HUES48 (cell line): ENCODE measurements around the gene IL1RAPL2.

Source experiments
- H3K27ac ChIP-seq: one replicate; pipeline ENCODE4 v1.7.0; 2013; ENCODE audit warnings: low read depth, low read length, inconsistent platforms
- H3K27me3 ChIP-seq: 2 replicates; pipeline ENCODE4 v1.6.1; 2013; ENCODE audit warnings: mild to moderate bottlenecking, low read length; ENCODE audit not compliant: control insufficient read depth, insufficient read depth
- H3K36me3 ChIP-seq: 2 replicates; pipeline ENCODE4 v1.6.1; 2013; ENCODE audit warnings: low read length; ENCODE audit not compliant: control insufficient read depth, insufficient read depth
- H3K4me1 ChIP-seq: 2 replicates; pipeline ENCODE4 v1.6.1; 2013; ENCODE audit warnings: mild to moderate bottlenecking, low read length; ENCODE audit not compliant: control insufficient read depth, insufficient read depth
- H3K4me3 ChIP-seq: 2 replicates; pipeline ENCODE4 v1.5.1; 2013; ENCODE audit warnings: mild to moderate bottlenecking, low read depth, low read length
- H3K9ac ChIP-seq: 2 replicates; pipeline ENCODE4 v1.6.1; 2013; ENCODE audit warnings: mild to moderate bottlenecking, low read depth, low read length, moderate library complexity
- H3K9me3 ChIP-seq: 2 replicates; pipeline ENCODE4 v1.6.1; 2013; ENCODE audit warnings: low read length; ENCODE audit not compliant: control insufficient read depth, insufficient read depth

The IL1RAPL2 gene

DNA sequence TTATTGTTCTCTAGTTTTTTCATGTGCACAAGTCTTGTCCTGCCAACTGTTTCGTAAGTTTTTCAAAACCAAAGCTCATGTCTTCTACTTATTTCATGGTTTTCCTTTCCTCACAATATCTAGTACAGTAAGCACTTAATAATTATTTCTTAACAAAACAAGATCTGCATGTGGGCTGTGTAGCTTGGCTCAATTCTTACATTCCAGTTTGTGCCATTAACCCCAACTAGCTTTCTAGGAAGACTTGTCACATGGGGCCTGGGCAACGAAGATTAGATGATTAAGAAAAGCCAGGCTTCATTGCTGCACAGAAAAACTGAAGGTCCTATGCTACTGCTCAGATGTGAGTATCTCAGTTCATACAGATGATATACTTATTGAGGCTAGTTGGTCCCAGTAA is 809.8 kb downstream of the IL1RAPL2 start:
- Histone ChIP-seq H3K27me3 (no peaks in the 10 kb centered on the region), H3K36me3 (no peaks in the 10 kb centered on the region), H3K4me3 (no peak overlapping the region), H3K9me3 (no peaks in the 10 kb centered on the region), H3K4me1 (no peaks in the 10 kb centered on the region; the same call in 1 of the 2 replicates), H3K27ac (no peak overlapping the region), H3K9ac (no peak overlapping the region)

DNA sequence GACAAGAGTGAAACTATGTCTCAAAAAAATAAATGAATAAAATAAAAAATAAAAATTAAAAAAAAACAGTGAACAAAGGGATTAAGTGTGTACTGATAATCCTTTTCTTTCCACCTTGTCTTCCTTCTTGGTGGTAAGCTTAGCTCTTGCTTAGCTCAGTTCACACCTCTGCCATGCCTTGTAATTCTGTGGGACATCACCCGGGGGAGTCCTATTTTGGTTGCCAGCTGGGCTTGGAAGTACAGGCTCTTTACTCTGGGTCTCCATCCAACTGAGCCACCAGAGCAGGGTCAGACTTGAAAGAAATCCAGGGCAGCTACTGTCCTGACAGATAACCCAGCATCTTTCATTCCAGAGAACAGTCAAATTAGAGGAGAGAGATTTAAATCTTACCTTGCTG is 858.7 kb downstream of the IL1RAPL2 start:
- no peak overlapping the region for H3K27ac ChIP-seq
- H3K9me3 ChIP-seq = peaks cover 25% of the 10 kb centered on the region
- no peaks in the 10 kb centered on the region for H3K36me3 ChIP-seq
- no peak overlapping the region for H3K9ac ChIP-seq
- H3K27me3 ChIP-seq = no peaks in the 10 kb centered on the region
- H3K4me1 ChIP-seq = peaks cover 16% of the 10 kb centered on the region
- no peak overlapping the region for H3K4me3 ChIP-seq

DNA sequence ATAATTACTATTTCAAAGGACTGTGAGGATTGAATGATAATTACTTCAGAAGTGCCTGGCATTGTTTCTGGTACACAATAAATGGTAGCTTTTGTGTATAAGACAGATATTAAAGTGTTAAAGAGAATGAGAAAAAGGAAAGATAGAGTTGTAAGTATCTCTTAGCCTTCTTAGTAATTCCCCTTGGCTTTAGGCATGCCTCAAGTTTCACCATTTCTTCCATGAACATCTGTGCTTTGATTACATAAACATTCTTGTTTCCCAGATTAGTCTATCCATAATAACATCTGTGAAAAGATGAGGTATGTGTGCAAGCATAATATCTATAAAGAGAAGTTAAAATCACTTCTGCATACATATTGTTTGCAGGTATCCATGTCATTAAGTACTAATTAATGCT is 885.4 kb downstream of the IL1RAPL2 start:
- Histone ChIP-seq H3K4me1 (no peaks in the 10 kb centered on the region), H3K27me3 (no peaks in the 10 kb centered on the region), H3K9ac (no peak overlapping the region), H3K36me3 (no peaks in the 10 kb centered on the region), H3K9me3 (no peaks in the 10 kb centered on the region), H3K27ac (no peak overlapping the region), H3K4me3 (no peak overlapping the region)

DNA sequence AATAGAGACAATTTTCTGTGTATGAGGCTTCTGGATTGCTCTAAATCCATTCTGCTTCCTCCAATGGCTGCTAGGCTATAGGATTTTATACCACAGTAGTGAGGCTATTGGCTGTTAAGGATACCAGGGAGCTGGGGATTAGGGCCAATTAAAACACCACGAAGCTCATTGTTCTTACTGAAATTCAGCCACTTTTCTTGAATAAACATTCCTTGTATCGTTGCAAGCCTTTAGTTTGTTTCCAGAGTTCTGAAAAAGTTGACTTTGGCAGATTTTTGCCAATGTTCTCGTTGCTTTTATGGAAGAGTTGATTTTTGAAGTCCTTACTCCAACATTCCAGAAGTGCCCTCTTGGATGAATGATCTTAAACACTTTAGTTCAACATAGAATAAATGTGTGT is 892.8 kb downstream of the IL1RAPL2 start:
- H3K4me1 ChIP-seq = no peaks in the 10 kb centered on the region
- peaks cover 2% of the 10 kb centered on the region; the same call in 1 of the 2 replicates for H3K27me3 ChIP-seq
- no peaks in the 10 kb centered on the region for H3K36me3 ChIP-seq
- H3K9me3 ChIP-seq = no peaks in the 10 kb centered on the region
- no peak overlapping the region for H3K27ac ChIP-seq
- H3K4me3 ChIP-seq = no peak overlapping the region
- H3K9ac ChIP-seq = no peak overlapping the region

DNA sequence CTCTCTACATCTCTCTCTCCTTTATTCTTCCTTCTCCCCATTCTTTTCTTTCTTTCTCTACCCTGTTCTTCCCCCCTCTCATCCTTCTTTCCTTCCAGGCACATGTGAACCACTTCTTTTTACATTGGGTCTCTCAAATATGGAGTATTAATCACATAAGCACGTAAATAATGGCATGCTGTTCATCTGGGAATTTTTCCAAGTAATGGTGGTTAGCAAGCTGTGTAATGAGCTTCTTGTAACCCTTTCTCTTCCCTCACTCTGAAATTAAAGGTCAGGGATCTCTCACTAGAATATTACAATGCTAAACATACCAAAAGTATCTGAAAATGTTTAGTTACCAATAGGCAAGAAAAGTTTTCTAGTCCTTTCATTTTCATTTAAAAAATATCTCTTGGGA is 894.4 kb downstream of the IL1RAPL2 start:
- Histone ChIP-seq H3K9me3 (no peaks in the 10 kb centered on the region), H3K36me3 (no peaks in the 10 kb centered on the region), H3K4me3 (no peak overlapping the region), H3K27me3 (peaks cover 2% of the 10 kb centered on the region; the same call in 1 of the 2 replicates), H3K4me1 (no peaks in the 10 kb centered on the region), H3K27ac (no peak overlapping the region), H3K9ac (no peak overlapping the region)

DNA sequence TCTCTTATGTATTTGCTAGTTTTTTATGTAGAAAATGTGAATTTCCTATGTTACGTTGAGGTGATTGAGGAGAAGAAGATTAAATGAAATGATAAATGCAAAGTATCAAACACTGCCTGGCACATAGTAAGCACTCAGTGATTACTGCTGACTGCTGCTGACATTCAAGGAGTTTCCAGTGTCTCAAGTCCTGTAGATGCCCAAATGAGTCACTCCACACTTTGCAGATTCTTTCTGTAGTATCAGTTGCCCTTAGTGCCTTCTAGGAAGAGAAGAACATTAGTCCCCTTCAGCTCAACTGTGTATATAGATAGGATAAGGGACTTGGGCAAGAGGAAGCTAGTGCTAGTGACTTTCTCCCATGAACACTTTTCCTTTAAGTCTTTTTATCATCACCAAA is 895.0 kb downstream of the IL1RAPL2 start:
- no peak overlapping the region for H3K9ac ChIP-seq
- no peaks in the 10 kb centered on the region for H3K36me3 ChIP-seq
- no peak overlapping the region for H3K27ac ChIP-seq
- H3K4me3 ChIP-seq = no peak overlapping the region
- H3K4me1 ChIP-seq = peaks cover 6% of the 10 kb centered on the region
- H3K27me3 ChIP-seq = peaks cover 2% of the 10 kb centered on the region; the same call in 1 of the 2 replicates
- H3K9me3 ChIP-seq = no peaks in the 10 kb centered on the region

DNA sequence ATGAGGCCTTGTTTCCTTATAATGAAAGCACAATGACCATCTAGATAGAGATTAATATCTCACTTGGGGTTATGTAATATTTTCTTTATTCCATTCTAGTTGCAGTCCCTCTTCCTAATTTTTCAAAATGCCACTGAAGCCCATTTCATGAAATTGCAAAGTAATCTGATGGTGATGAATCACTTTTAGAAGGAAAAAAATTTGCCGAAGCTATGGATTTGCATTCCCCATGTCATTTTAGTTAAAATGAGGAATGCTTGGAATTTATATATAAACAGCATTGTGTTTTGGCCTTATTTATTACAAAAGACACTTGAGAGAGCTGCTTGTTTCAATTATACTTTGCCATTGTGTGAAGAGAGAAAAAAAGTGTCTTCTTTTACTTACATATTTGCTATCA is 896.2 kb downstream of the IL1RAPL2 start:
- Histone ChIP-seq H3K27ac (no peak overlapping the region), H3K4me3 (no peak overlapping the region), H3K9me3 (no peaks in the 10 kb centered on the region), H3K36me3 (no peaks in the 10 kb centered on the region), H3K4me1 (peaks cover 6% of the 10 kb centered on the region), H3K9ac (no peak overlapping the region), H3K27me3 (peaks cover 2% of the 10 kb centered on the region; the same call in 1 of the 2 replicates)

DNA sequence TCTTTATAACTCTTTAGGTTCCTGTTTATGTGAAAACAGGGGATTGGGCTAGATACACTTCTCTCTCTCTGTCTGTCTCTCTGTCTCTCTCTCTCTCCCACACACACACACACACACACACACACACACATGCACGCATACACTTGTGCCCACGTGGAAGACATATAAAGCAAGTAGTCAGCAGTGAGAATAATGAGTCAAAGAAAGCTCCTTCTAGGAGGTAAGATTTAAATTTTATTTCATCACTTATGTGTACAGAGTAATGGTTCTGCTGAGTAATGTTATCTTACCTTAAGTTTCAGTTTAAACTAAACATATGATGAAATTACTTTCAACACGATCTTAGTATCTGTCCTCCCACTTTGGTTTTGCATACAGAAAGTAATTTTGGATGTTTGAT is 897.5 kb downstream of the IL1RAPL2 start:
- Histone ChIP-seq H3K9ac (no peak overlapping the region), H3K27ac (no peak overlapping the region), H3K36me3 (no peaks in the 10 kb centered on the region), H3K27me3 (peaks cover 2% of the 10 kb centered on the region; the same call in 1 of the 2 replicates), H3K4me1 (peaks cover 6% of the 10 kb centered on the region), H3K9me3 (no peaks in the 10 kb centered on the region), H3K4me3 (no peak overlapping the region)

DNA sequence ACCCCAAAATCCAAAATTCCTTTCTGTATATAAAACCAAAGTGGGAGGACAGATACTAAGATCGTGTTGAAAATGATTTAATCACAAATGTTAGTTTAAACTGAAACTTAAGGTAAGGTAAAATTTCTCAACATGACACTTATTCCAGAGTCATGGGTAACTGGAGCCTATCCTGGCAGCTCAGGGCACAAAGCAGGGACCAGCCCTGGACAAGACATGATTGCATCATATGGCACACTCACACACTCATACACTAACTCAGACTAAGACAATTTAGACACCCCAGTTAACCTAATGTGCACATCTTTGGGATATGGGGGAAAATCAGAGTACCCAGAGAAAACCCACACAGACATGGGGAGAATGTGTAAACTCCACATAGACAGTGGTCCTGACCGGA is 898.6 kb downstream of the IL1RAPL2 start:
- peaks cover 2% of the 10 kb centered on the region; the same call in 1 of the 2 replicates for H3K27me3 ChIP-seq
- no peak overlapping the region for H3K9ac ChIP-seq
- no peak overlapping the region for H3K4me3 ChIP-seq
- no peaks in the 10 kb centered on the region for H3K9me3 ChIP-seq
- no peak overlapping the region for H3K27ac ChIP-seq
- H3K4me1 ChIP-seq = peaks cover 6% of the 10 kb centered on the region
- no peaks in the 10 kb centered on the region for H3K36me3 ChIP-seq

DNA sequence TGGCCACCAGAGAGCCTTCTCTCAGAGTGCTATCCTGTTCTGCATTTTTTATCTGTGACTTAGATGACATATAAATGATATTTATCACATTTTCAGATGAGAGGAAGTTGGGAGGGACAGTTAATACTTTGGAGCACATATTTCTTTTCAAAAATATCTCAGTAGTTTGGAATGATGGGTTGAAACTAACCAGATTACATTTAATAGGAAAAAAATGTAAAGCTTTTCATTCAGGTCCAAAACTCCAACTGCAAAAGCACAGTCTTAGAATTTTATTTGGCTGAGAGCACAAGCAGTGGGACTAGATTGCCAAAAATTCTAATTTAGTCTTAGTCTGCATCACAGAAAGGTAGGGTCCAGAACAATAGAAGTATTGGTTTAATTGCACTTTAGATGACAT is 902.7 kb downstream of the IL1RAPL2 start:
- Histone ChIP-seq H3K9ac (no peak overlapping the region), H3K27ac (no peak overlapping the region), H3K4me1 (peaks cover 6% of the 10 kb centered on the region), H3K36me3 (no peaks in the 10 kb centered on the region), H3K9me3 (no peaks in the 10 kb centered on the region), H3K4me3 (no peak overlapping the region), H3K27me3 (no peaks in the 10 kb centered on the region)

DNA sequence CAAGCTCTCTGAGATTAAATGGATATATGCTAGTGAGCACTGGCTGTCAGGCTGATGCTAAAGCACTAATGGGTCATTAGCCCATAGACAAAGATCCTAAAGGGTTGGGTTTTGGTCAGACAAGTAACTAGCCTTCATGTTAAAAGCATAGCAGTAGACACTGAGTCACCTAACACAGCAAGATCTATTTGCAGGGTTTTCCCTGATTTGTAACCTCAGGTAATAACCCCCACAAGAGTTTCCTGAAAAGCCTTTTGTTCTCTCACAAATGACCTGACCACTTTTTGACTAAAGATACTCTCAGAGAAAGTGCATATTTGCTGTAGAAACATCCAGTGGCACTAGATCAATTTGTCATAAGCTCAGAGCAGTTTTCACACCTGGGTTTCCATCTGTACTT is 905.6 kb downstream of the IL1RAPL2 start:
- Histone ChIP-seq H3K9ac (no peak overlapping the region), H3K27ac (no peak overlapping the region), H3K9me3 (no peaks in the 10 kb centered on the region), H3K27me3 (no peaks in the 10 kb centered on the region), H3K4me3 (no peak overlapping the region), H3K36me3 (no peaks in the 10 kb centered on the region), H3K4me1 (0 out of 2 replicates have a peak, but pooled peaks cover 4% of the 10 kb centered on the region)

DNA sequence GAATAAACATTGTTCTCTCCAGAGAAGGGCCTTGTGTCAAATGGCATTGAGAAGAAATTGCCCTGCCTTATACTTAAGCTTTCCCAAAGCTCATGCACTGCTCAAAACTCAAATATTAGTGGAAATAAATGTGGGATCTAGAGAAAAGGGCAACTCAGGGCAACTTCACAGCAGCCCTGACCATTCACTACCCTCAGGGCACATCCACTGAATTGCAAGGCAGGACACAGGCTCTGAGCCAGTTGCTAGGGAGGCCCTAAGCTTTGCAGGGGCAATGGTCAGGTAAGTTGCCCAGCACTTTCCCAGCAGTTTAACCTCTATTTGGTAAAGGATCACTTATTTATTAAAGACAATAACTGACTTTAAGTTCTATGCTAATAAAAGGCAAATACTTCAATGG is 909.8 kb downstream of the IL1RAPL2 start:
- Histone ChIP-seq H3K27me3 (no peaks in the 10 kb centered on the region), H3K9me3 (no peaks in the 10 kb centered on the region), H3K4me1 (peaks cover 7% of the 10 kb centered on the region; the same call in 1 of the 2 replicates), H3K36me3 (no peaks in the 10 kb centered on the region), H3K27ac (no peak overlapping the region), H3K9ac (no peak overlapping the region), H3K4me3 (no peak overlapping the region)
